ENCODE data around the gene SDK1.

DNA sequence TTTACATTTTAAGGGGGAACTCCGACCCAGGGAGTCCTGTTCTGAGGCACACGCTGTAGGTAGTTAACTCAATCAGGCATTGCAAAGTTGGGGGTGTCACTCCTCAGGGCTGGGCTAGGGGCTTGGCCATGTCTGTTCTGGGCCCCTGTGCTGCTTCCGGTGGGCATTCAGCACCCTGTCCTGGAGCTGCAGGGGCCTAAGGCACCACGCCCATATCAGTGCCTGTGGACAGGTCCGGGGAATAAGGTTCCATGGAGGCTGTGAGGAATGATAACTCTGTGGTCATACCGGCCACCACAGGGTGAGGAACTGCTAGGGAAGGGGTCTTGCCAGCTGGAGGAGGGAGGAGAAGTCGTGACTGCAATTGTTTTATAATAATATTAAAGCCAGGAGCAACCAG, 842.0 kb downstream of the SDK1 start:
- TF ChIP-seq, protein P1, sequence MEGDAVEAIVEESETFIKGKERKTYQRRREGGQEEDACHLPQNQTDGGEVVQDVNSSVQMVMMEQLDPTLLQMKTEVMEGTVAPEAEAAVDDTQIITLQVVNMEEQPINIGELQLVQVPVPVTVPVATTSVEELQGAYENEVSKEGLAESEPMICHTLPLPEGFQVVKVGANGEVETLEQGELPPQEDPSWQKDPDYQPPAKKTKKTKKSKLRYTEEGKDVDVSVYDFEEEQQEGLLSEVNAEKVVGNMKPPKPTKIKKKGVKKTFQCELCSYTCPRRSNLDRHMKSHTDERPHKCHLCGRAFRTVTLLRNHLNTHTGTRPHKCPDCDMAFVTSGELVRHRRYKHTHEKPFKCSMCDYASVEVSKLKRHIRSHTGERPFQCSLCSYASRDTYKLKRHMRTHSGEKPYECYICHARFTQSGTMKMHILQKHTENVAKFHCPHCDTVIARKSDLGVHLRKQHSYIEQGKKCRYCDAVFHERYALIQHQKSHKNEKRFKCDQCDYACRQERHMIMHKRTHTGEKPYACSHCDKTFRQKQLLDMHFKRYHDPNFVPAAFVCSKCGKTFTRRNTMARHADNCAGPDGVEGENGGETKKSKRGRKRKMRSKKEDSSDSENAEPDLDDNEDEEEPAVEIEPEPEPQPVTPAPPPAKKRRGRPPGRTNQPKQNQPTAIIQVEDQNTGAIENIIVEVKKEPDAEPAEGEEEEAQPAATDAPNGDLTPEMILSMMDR (IDR thresholded peaks at IDR 0.05; ENCODE audit: control extremely low read depth in 1 of 3, insufficient read depth in 1 of 3, low read depth in 1 of 3, low read length in 3 of 3), result no peak
- TF ChIP-seq TCF12 (IDR thresholded peaks at IDR 0.05; ENCODE audit: low read depth, low read length) (no peak), EP300 (IDR thresholded peaks at IDR 0.05; ENCODE audit: borderline replicate concordance in 1 of 2, low read depth in 2 of 2, low read length in 2 of 2) (no peak), SIX5 (IDR thresholded peaks at IDR 0.05; ENCODE audit: low read depth, low read length) (no peak)
- TF ChIP-seq, protein P2, sequence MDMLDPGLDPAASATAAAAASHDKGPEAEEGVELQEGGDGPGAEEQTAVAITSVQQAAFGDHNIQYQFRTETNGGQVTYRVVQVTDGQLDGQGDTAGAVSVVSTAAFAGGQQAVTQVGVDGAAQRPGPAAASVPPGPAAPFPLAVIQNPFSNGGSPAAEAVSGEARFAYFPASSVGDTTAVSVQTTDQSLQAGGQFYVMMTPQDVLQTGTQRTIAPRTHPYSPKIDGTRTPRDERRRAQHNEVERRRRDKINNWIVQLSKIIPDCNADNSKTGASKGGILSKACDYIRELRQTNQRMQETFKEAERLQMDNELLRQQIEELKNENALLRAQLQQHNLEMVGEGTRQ (IDR thresholded peaks at IDR 0.05; ENCODE audit: low read length), result no peak
- TF ChIP-seq, protein P3, sequence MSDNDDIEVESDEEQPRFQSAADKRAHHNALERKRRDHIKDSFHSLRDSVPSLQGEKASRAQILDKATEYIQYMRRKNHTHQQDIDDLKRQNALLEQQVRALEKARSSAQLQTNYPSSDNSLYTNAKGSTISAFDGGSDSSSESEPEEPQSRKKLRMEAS (IDR thresholded peaks at IDR 0.05), result no peak
